A673 (cell line): ENCODE results near the gene ENGASE. TPM values are rescaled to one million over a fixed set of nuclear protein-coding genes. Genes with fewer than 3 reads are reported as not detected.

Experiments
- BruUV-seq: library from RNA; stranded (reverse); fragments of 400-500 nt; replicated peaks from 2 replicates; lab custom pipeline; 2021; lab: Mats Ljungman, UMichigan
- CTCF ChIA-PET: fragments of 300-600 bp; sonication (Branson Sonifier 250); formaldehyde crosslinking; loops from one replicate; lab custom pipeline; 2022; ENCODE audit warnings: antibody characterized with exemption; lab: Charles Lee
- POLR2A ChIA-PET: fragments of 300-600 bp; sonication (Branson Sonifier 250); formaldehyde crosslinking; loops from one replicate; lab custom pipeline; 2022; ENCODE audit warnings: antibody characterized with exemption; ENCODE audit not compliant: low non-redundant PET; lab: Charles Lee
- DNase-seq: peaks from one replicate; pipeline ENCODE4 v3.0.0-alpha.2; 2015; ENCODE audit warnings: low spot score
- H3K27ac ChIP-seq: fragments of 200-600 bp; sonication (generic); 2 replicates; pipeline ENCODE4 v1.5.1; 2016; ENCODE audit warnings: mixed run types, low read depth, mild to moderate bottlenecking, mixed read lengths, antibody characterized with exemption, low read length; ENCODE audit not compliant: poor library complexity, severe bottlenecking
- H3K27me3 ChIP-seq: fragments of 200-600 bp; sonication (generic); replicated peaks from 2 replicates; pipeline ENCODE4 v1.6.1; 2017; ENCODE audit warnings: mixed run types, low read depth, mild to moderate bottlenecking, mixed read lengths, antibody characterized with exemption, low read length; ENCODE audit not compliant: insufficient read depth, poor library complexity
- H3K36me3 ChIP-seq: fragments of 200-600 bp; sonication (generic); 2 replicates; pipeline ENCODE4 v1.6.1; 2016; ENCODE audit warnings: mixed run types, mild to moderate bottlenecking, mixed read lengths, antibody characterized with exemption, low read length; ENCODE audit not compliant: insufficient read depth, poor library complexity, severe bottlenecking
- H3K4me1 ChIP-seq: fragments of 200-600 bp; sonication (generic); 2 replicates; pipeline ENCODE4 v1.6.1; 2017; ENCODE audit warnings: mixed run types, mild to moderate bottlenecking, mixed read lengths, antibody characterized with exemption, low read length; ENCODE audit not compliant: insufficient read depth, poor library complexity, severe bottlenecking
- H3K4me3 ChIP-seq: fragments of 200-600 bp; sonication (generic); 2 replicates; pipeline ENCODE4 v1.5.1; 2016; ENCODE audit warnings: low read depth, mixed run types, mild to moderate bottlenecking, mixed read lengths, low read length; ENCODE audit not compliant: poor library complexity, severe bottlenecking
- H3K9me3 ChIP-seq: fragments of 200-600 bp; sonication (generic); 2 replicates; pipeline ENCODE4 v1.6.1; 2016; ENCODE audit warnings: mixed run types, low read depth, mild to moderate bottlenecking, mixed read lengths, antibody characterized with exemption, low read length; ENCODE audit not compliant: poor library complexity, severe bottlenecking
- EZH2 ChIP-seq: fragments of 200-600 bp; sonication (generic); IDR thresholded peaks from 2 replicates; pipeline ENCODE4 v1.6.1; 2017; ENCODE audit warnings: borderline replicate concordance, low read depth, mild to moderate bottlenecking, mixed read lengths, antibody characterized with exemption, low read length; ENCODE audit not compliant: poor library complexity, severe bottlenecking
- intact Hi-C: fragments of 100-400 bp; cut with micrococcal nuclease; formaldehyde crosslinking; loops from one replicate; pipeline ENCODE4 v1.10.0; 2022; ENCODE audit not compliant: unreplicated experiment
- total RNA-seq: library from RNA; stranded (reverse); gene quantifications from 2 replicates; pipeline ENCODE4 v1.2.3, GENCODE V29; 2021
- TF ChIP-seq, protein P1 (sequence below): fragments of 300-800, 200-600 bp; sonication (generic); conservative IDR thresholded peaks from 2 replicates; pipeline ENCODE4 v1.5.1; 2017; ENCODE audit warnings: low read depth, mild to moderate bottlenecking, antibody characterized with exemption, low read length, moderate library complexity, mixed read lengths

Gene ENGASE
- total RNA-seq, 1 experiment from 2014 or later, result 24.4 TPM

DNA sequence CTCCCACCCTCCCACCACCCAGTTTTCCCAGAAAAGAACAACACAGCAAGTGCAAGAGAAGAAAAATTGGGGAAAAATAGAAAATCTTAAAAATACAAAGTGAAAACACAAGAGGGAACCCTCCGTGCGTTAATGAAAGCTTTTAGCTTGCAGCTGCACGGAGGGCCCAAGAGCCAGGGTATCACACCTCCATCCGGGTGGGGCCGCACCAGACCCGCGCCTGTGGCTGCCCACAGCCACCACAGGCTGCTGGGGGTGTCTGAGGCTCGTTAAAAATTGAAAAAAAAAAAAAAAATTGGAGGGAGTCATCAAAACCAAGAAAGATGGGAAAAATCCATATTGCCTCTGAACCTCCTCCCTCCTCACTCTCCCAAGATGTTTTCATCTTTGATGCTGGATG lies 18.6 kb downstream of the ENGASE start:
- BruUV-seq, result no TSS peak
- CTCF ChIA-PET, result interaction anchor here (0.5 to 0.7 kb wide), 3 partner anchors 21 to 803 kb away, joined by 4 to 6 read pairs (median 4); no protein-coding TSS in a partner anchor
- intact Hi-C loops, result no loop called here
- no peak for DNase-seq
- POLR2A ChIA-PET, result interaction anchor here (0.7 kb wide), 1 partner anchor 9 kb away, joined by 3 read pairs; no protein-coding TSS in a partner anchor
- no peaks in the 10 kb centered on the region for H3K4me1 ChIP-seq
- no peak overlapping the region for H3K27ac ChIP-seq
- peaks cover 17% of the 10 kb centered on the region for H3K27me3 ChIP-seq
- H3K36me3 ChIP-seq, result no peaks in the 10 kb centered on the region
- no peak for TF ChIP-seq EZH2
- TF ChIP-seq, protein P1, sequence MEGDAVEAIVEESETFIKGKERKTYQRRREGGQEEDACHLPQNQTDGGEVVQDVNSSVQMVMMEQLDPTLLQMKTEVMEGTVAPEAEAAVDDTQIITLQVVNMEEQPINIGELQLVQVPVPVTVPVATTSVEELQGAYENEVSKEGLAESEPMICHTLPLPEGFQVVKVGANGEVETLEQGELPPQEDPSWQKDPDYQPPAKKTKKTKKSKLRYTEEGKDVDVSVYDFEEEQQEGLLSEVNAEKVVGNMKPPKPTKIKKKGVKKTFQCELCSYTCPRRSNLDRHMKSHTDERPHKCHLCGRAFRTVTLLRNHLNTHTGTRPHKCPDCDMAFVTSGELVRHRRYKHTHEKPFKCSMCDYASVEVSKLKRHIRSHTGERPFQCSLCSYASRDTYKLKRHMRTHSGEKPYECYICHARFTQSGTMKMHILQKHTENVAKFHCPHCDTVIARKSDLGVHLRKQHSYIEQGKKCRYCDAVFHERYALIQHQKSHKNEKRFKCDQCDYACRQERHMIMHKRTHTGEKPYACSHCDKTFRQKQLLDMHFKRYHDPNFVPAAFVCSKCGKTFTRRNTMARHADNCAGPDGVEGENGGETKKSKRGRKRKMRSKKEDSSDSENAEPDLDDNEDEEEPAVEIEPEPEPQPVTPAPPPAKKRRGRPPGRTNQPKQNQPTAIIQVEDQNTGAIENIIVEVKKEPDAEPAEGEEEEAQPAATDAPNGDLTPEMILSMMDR, result no peak
- H3K9me3 ChIP-seq, result no peaks in the 10 kb centered on the region
- no peak overlapping the region for H3K4me3 ChIP-seq

DNA sequence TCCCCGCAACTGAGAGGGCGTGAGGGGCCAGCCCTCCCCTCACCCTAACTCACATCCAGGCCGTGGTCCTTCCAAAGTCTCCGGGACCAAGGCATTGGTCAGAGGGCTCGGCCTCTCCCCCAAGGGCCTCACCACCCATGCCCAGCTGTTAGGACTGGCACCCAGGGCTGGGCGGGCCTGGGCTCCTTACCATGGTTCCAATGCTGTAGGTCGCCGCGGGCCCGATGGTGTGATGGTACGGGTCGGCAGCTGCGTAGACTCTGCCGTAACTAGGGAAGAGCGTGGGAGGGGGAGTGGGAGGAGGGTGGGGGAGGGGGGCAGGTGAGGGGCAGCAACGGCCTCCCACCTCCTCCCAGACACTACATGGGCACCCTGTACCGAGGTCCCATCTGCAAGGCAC lies 19.6 kb downstream of the ENGASE start:
- ChIA-PET CTCF (no interaction called here), POLR2A (no interaction called here)
- intact Hi-C loops, result no loop called here
- no peak overlapping the region for H3K4me3 ChIP-seq
- no peaks in the 10 kb centered on the region for H3K9me3 ChIP-seq
- no TSS peak for BruUV-seq
- H3K27ac ChIP-seq, result no peak overlapping the region
- H3K4me1 ChIP-seq, result no peaks in the 10 kb centered on the region
- DNase-seq, result no peak
- H3K27me3 ChIP-seq, result peaks cover 27% of the 10 kb centered on the region
- H3K36me3 ChIP-seq, result no peaks in the 10 kb centered on the region
- TF ChIP-seq, protein P1, result no peak

DNA sequence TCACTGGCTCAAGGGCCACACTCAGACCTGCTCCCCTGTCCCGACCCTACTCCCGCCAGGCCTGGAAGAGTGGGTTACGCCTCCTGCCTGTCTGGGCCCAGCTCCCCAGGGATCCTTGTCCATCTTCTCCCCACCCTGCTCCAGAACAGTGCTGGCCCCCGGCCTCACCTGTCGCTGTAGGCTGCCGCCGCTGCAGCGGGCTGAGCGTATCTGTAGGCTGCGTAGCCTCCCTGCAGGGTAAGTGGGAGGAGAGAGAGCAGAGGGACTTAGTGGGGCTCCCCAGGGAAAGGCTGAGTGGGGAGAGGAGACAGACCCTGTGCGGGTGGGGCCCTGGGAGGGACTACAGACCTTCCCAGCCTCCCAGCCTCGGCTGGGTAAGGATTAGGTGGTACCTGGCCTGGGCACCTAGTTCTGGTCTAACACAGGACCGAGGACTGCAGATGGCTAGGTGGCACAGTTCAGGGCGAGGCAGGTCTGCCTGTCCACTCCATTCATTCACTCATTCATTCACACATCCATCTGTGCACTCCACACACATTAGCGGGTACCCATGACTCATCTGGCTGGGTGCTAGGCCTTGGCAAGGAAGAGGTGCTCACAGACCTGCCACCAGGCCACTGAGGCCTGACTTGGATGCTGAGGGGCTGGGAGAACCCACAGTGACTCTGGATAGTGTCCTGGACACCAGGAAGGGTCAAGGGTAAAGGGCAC lies 20.9 kb downstream of the ENGASE start:
- H3K27ac ChIP-seq, result no peak overlapping the region
- POLR2A ChIA-PET, result no interaction called here
- no peaks in the 10 kb centered on the region for H3K36me3 ChIP-seq
- BruUV-seq, result no TSS peak
- intact Hi-C loops, result no loop called here
- H3K27me3 ChIP-seq, result peaks cover 39% of the 10 kb centered on the region
- no peak overlapping the region for H3K4me3 ChIP-seq
- H3K9me3 ChIP-seq, result no peaks in the 10 kb centered on the region
- TF ChIP-seq, protein P1, result no peak
- no peak for TF ChIP-seq EZH2
- CTCF ChIA-PET, result interaction anchor here (0.6 kb wide), 1 partner anchor 51 kb away, joined by 9 read pairs; no protein-coding TSS in a partner anchor
- no peak for DNase-seq
- H3K4me1 ChIP-seq, result no peaks in the 10 kb centered on the region
